ENCODE results near the gene HPS4.
"Not testable (repeated sequence)": the region's sequence is repeated elsewhere in the genome, so short reads cannot be mapped to it uniquely, and the experiment has no call there.

The HPS4 gene

GRCh38 chr22:26408562-26409220 is 74.9 kb downstream of the HPS4 start:
- DNase-seq, result not testable (repeated sequence)

DNA sequence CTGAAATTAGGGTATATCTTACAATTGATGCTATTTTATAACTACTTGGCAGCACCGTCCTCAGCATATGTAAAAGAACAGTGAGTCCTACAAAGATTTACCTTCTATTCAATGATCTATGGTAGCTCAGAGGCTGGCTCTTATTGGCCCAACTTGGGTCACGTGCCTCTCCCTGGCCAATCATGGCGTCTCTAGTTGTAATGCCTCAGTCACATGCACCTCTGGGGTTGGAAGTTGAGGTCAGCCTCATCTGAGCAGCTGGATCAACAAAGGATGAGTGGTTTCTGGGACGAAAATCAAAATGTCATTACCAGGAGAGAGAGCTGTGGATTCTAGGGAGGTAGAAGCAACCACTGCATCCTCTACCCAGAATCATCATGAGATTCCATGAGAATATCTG is 77.5 kb downstream of the HPS4 start:
- DNase-seq, result no peak

DNA sequence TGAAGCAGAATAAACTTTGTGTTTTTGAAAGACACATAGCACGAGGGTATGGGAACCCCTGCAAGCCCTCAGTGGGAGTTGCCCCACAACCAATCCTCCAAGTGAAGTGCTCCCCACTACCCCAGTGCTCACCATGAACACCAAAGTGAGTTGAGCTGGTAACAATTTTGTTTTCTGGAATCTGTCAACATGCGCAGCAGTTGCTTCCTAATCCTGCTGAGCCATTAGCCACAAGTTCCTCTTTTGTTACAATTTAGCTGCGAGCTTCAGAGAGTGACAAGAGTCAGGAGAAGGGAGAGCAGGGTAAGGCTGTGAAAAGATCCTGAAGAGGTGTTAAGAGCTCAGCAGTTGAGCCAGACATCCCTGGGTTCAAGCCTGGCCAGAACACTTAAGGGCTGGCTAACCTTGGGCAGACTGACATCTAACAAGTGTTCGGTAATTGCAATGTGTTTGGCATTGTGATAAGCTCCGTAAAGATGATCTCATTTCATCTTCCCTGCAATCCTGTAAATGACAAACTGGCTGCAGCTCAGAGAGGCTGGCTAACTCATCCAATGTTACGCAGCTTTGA is 78.6 kb downstream of the HPS4 start:
- DNase-seq, result peak; percentile 89

DNA sequence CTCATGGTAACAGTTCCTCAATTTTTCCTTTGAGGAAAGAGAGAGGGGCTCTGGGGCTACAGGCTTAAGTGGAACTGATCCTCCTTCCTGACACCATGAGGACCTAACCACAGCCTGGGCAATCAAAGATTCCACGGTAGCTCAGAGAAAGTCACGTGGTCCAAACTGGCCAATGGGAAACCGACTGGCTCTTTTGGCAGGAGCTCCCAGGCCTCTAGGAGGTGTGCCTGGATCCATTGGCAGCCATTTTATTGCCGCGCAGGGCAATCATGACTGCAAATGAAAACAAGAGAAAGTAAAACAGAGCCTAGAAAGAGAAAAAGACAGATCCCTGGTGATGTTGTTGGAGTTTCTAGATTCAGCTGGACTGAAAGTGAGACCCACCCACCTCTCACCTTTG is 81.9 kb downstream of the HPS4 start:
- DNase-seq, result peak; percentile 18

All from MV-4-11 (cell line).